Adrenal gland (tissue), 5 donors: Measurements from ENCODE around the gene MDFIC2.

Experiments
- CTCF ChIP-seq, 6 experiments: fragments of 450-650 bp in 4 of 6; fragments of 200-600 bp in 2 of 6; sonication (generic) in 1 of 6; IDR thresholded peaks; 1 replicate in 5 of 6; 2 replicates in 1 of 6; pipeline versions ENCODE4 v1.5.1 to v1.8.0; 2016 to 2021; ENCODE audit warnings: antibody characterized with exemption in 6 of 6, mild to moderate bottlenecking in 2 of 6, moderate library complexity in 1 of 6
- POLR2A ChIP-seq, 2 donors: fragments of 450-650 bp; IDR thresholded peaks; one replicate each; pipeline ENCODE4 v1.6.1; 2017; ENCODE audit warnings: antibody characterized with exemption in 2 of 2, mild to moderate bottlenecking in 2 of 2, moderate library complexity in 1 of 2
- donor health status: DM: no; HTN: no; CAD: no.

GRCh38 chr3:70261283-70261682 is 51.2 kb downstream of the MDFIC2 start:
- TF ChIP-seq CTCF (IDR thresholded peaks at IDR 0.05) (no peak), POLR2A (IDR thresholded peaks at IDR 0.05) (no peak)
